Prostate gland (tissue), 2 donors: ENCODE data around the gene ACKR3. TPM values are rescaled to one million over a fixed set of nuclear protein-coding genes. Genes with fewer than 3 reads are reported as not detected.

Source experiments
- DNase-seq: peaks from one replicate; pipeline ENCODE4 v3.0.0-alpha.2; 2019; ENCODE audit warnings: low spot score
- H3K27ac ChIP-seq, 2 donors: fragments of 200-600 bp; sonication (generic); 2 replicates each; pipeline ENCODE4 v1.5.1; 2017 to 2019
- H3K27me3 ChIP-seq: fragments of 200-600 bp; sonication (generic); replicated peaks from 2 replicates; pipeline ENCODE4 v1.5.1; 2019; ENCODE audit not compliant: insufficient read depth
- H3K36me3 ChIP-seq, 2 donors: fragments of 200-600 bp; sonication (generic); 1 replicate in 1 of 2; 2 replicates in 1 of 2; pipeline versions ENCODE4 v1.5.1 to v1.8.1; 2017 to 2019
- H3K4me1 ChIP-seq: fragments of 200-600 bp; sonication (generic); replicated peaks from 2 replicates; pipeline ENCODE4 v1.5.1; 2019
- H3K4me3 ChIP-seq, 2 donors: fragments of 200-600 bp; sonication (generic); 2 replicates each; pipeline ENCODE4 v1.5.1; 2017 to 2019
- H3K9me3 ChIP-seq: fragments of 200-600 bp; sonication (generic); 2 replicates; pipeline ENCODE4 v1.5.1; 2017
- POLR2A ChIP-seq: fragments of 450-650 bp; IDR thresholded peaks from one replicate; pipeline ENCODE4 v1.6.1; 2016; ENCODE audit warnings: antibody characterized with exemption, mild to moderate bottlenecking
- POLR2AphosphoS5 ChIP-seq: sonication (generic); formaldehyde crosslinking; IDR thresholded peaks from one replicate; pipeline ENCODE4 v1.6.1; 2017; ENCODE audit warnings: antibody characterized with exemption
- WGBS: methylation state at CpG from one replicate; pipeline ENCODE4 v1.1.5; 2018; 5-methylcytosine and 5-hydroxymethylcytosine counted together
- intact Hi-C: fragments of 100-400 bp; cut with DNase I; formaldehyde crosslinking; loops from one replicate; pipeline ENCODE4 v1.14.2; 2022
- total RNA-seq, 2 donors: library from RNA; depleted of rRNA; stranded (reverse); fragments of >200 nt; gene quantifications; one replicate each; pipeline ENCODE4 v1.1.0, GENCODE V29; 2016
- TF ChIP-seq, protein P1 (sequence below), 4 experiments: fragments of 200-600 bp in 2 of 4; fragments of 450-650 bp in 2 of 4; sonication (generic) in 2 of 4; IDR thresholded peaks; 1 replicate in 3 of 4; 2 replicates in 1 of 4; pipeline ENCODE4 v1.5.1; 2016 to 2019; ENCODE audit warnings: antibody characterized with exemption in 4 of 4, mild to moderate bottlenecking in 2 of 4, moderate library complexity in 2 of 4

Gene ACKR3
- total RNA-seq, 2 donors from 2014 or later, result 2.1 to 19.2 TPM

DNA sequence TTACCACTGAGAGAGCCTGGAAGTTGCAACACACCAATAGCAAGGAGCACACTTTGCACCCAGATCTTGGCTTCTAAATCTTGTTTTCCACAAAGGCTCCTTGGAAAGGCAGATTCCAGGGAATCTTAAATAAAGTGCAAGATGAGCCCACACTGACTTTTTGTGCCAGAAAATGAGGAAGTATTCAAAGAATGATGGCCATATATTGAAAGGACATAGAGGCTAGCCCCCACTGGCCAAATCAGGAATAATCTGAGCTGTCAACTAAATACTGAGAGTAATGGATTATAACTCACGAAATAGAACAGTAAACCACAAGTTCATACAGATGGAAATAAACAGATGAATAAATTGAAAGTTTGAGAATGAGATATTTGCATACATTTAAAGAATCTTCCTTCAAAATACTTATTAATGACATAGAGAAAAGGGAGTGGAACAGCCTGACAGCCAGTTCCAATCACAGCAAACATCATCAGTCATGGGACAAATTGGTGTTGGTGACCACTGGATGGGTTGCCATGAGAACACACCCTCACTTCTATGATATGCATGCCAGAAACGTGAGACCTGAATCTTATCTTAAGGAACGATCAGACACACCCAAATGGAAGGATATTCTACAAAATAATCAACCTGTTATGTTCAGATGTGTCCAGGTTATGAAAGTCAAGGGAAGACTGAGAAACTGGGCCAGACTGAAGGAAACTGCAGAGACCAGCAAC is 12.2 kb upstream of the ACKR3 start:
- Histone ChIP-seq H3K36me3 (no peaks in the 10 kb centered on the region), H3K9me3 (no peaks in the 10 kb centered on the region), H3K27me3 (peaks cover 2% of the 10 kb centered on the region), H3K4me3 (no peak overlapping the region), H3K27ac (no peak overlapping the region), H3K4me1 (no peaks in the 10 kb centered on the region)
- DNase-seq, result no peak
- 62% methylated on average over 3 of the region's 3 CpGs for WGBS
- TF ChIP-seq POLR2AphosphoS5 (no peak), POLR2A (no peak)
- TF ChIP-seq, protein P1, sequence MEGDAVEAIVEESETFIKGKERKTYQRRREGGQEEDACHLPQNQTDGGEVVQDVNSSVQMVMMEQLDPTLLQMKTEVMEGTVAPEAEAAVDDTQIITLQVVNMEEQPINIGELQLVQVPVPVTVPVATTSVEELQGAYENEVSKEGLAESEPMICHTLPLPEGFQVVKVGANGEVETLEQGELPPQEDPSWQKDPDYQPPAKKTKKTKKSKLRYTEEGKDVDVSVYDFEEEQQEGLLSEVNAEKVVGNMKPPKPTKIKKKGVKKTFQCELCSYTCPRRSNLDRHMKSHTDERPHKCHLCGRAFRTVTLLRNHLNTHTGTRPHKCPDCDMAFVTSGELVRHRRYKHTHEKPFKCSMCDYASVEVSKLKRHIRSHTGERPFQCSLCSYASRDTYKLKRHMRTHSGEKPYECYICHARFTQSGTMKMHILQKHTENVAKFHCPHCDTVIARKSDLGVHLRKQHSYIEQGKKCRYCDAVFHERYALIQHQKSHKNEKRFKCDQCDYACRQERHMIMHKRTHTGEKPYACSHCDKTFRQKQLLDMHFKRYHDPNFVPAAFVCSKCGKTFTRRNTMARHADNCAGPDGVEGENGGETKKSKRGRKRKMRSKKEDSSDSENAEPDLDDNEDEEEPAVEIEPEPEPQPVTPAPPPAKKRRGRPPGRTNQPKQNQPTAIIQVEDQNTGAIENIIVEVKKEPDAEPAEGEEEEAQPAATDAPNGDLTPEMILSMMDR (IDR thresholded peaks at IDR 0.05), result no peak
- intact Hi-C loops, result no loop called here

DNA sequence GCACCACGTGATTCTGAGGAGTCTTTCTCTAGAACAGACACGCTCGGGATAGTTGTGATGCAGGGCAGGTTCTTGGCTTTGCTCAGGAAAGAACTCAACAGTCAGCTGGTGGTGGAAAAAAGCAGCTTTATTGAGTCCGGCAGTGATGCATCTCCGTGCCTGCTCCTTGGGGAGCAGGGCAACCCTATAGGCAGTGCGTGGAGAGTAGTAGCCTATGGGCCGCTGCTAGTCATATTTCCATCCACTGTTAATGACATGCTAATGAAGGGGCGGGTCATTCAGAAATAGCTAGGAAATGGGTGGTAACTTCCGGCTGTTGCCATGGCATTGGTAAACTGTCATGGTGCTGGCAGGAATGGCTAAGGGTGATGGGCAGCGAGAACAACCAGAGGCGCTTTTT is 11.6 kb upstream of the ACKR3 start:
- WGBS, result 85% methylated on average over 11 of the region's 11 CpGs
- no peaks in the 10 kb centered on the region for H3K4me1 ChIP-seq
- no peak for DNase-seq
- TF ChIP-seq, protein P1 (IDR thresholded peaks at IDR 0.05), result no peak
- TF ChIP-seq POLR2A, result no peak
- no peak for TF ChIP-seq POLR2AphosphoS5
- H3K4me3 ChIP-seq, result no peak overlapping the region
- intact Hi-C loops, result no loop called here
- H3K9me3 ChIP-seq, result no peaks in the 10 kb centered on the region
- H3K36me3 ChIP-seq, result no peaks in the 10 kb centered on the region
- H3K27ac ChIP-seq, result no peak overlapping the region
- peaks cover 2% of the 10 kb centered on the region for H3K27me3 ChIP-seq

DNA sequence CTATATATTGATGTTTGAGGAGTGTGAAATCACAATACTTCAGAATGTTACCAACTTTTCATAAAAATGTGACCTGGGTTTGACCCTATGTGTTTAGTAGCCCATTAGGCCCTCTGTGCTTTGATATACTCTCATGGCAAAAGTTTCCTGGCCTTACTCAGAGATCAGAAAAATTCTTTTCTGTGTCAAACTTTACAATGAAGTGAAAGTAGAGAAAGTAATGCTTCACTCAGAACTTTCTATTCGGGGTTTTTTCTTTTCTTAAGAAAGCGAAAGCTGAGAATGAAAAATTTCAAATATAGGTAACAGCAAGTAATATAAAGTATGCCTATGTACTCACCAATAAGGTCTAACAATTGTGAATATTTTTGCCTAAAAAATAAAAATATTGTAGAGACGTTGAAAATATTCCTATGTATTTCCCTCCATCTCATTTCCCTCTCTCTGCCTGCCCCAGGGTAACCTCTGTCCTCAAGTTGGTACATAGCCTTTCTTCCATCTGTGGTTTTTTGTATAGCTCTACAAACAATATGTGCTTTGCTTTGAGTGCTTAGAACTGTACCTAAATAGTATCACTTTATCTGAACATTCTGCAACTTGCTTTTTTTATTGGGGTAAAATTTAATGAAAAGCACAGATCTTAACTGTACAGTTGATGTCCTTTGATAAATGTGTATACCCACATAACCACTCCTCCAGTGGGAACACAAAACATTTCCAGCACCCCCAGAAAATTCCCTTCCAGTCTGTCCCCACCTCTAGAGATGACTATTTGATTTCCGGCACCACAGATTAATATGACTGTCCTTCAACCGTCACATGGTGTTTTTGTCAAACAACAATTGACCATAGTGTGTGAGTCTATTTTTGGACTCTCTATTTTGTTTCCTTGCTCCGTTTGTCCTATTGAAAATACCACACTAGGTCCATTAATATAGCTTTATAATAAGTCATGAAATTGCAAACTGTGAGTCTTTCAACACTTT is 10.3 kb upstream of the ACKR3 start:
- 72% methylated on average over 6 of the region's 6 CpGs for WGBS
- Histone ChIP-seq H3K36me3 (no peaks in the 10 kb centered on the region), H3K4me3 (no peak overlapping the region), H3K27me3 (peaks cover 2% of the 10 kb centered on the region), H3K4me1 (no peaks in the 10 kb centered on the region), H3K27ac (no peak overlapping the region), H3K9me3 (no peaks in the 10 kb centered on the region)
- no peak for DNase-seq
- TF ChIP-seq, protein P1 (IDR thresholded peaks at IDR 0.05), result no peak
- TF ChIP-seq POLR2A (no peak), POLR2AphosphoS5 (no peak)
- intact Hi-C loops, result no loop called here

DNA sequence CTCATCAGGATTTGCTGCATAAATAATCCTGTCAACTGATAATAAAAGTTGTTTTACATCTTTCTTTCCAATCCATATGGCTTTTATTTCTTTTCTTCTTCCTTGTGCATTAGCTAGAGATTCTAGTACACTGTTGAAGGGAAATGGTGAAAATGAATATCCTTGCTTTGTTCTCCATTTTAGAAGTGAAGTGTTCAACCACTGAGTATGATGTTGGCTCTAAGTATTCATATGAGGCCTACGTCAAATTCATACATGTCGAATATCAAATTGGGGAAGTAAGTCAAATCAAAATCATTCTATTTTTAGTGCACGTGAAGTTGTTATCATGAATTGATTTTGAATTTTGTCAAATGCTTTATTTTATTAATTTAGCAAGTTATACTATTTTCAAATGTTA is 7.8 kb upstream of the ACKR3 start:
- 97% methylated on average over 3 of the region's 3 CpGs for whole genome bisulfite sequencing
- Histone ChIP-seq H3K4me1 (no peaks in the 10 kb centered on the region), H3K27me3 (no peaks in the 10 kb centered on the region), H3K4me3 (no peak overlapping the region), H3K27ac (no peak overlapping the region), H3K36me3 (no peaks in the 10 kb centered on the region), H3K9me3 (no peaks in the 10 kb centered on the region)
- intact Hi-C loops, result no loop called here
- TF ChIP-seq POLR2AphosphoS5 (no peak), POLR2A (no peak)
- TF ChIP-seq, protein P1 (IDR thresholded peaks at IDR 0.05), result no peak
- no peak for DNase-seq
